Ovary (tissue), 9 donors: ENCODE data around the gene TENM4. TPM values are rescaled to one million over a fixed set of nuclear protein-coding genes. Genes with fewer than 3 reads are reported as not detected.
"Not testable (repeated sequence)": the region's sequence is repeated elsewhere in the genome, so short reads cannot be mapped to it uniquely, and the experiment has no call there.

Source experiments
- DNase-seq, 5 donors: peaks; one replicate each; pipeline ENCODE4 v3.0.0-alpha.2; 2019 to 2020
- H3K27ac ChIP-seq, 2 donors: fragments of 200-600 bp; one replicate each; pipeline versions ENCODE4 v1.5.1 to v1.8.0; 2019 to 2022
- H3K27me3 ChIP-seq: fragments of 200-600 bp; one replicate; pipeline ENCODE4 v1.8.0; 2022
- H3K36me3 ChIP-seq: fragments of 200-600 bp; sonication (generic); one replicate; pipeline ENCODE4 v1.5.1; 2019
- H3K4me1 ChIP-seq: one replicate; pipeline ENCODE4 v1.8.1; 2013; ENCODE audit warnings: mild to moderate bottlenecking, moderate library complexity; ENCODE audit not compliant: insufficient read depth
- H3K4me3 ChIP-seq: fragments of 200-600 bp; sonication (generic); one replicate; pipeline ENCODE4 v1.5.1; 2017
- H3K9me3 ChIP-seq, 2 donors: fragments of 200-600 bp in 1 of 2; sonication (generic) in 1 of 2; one replicate each; pipeline versions ENCODE4 v1.5.1 to v1.8.1; 2013 to 2019; ENCODE audit warnings: mild to moderate bottlenecking in 1 of 2, moderate library complexity in 1 of 2
- CTCF ChIP-seq, 3 donors: fragments of 450-650 bp in 2 of 3; fragments of 200-600 bp in 1 of 3; IDR thresholded peaks; one replicate each; pipeline versions ENCODE4 v1.5.1 to v1.8.0; 2016 to 2022; ENCODE audit warnings: antibody characterized with exemption in 3 of 3, mild to moderate bottlenecking in 1 of 3
- EP300 ChIP-seq: sonication (generic); formaldehyde crosslinking; IDR thresholded peaks from one replicate; pipeline ENCODE4 v1.6.1; 2017; ENCODE audit warnings: antibody characterized with exemption
- POLR2A ChIP-seq: fragments of 450-650 bp; IDR thresholded peaks from one replicate; pipeline ENCODE4 v1.6.1; 2017; ENCODE audit warnings: antibody characterized with exemption, mild to moderate bottlenecking, moderate library complexity
- WGBS, 3 donors: extraction: QIAGEN DNeasy Blood & Tissue Kit in 1 of 3; methylation state at CpG; one replicate each; pipeline versions ENCODE4 v1.1.5 to v1.1.7; 2013 to 2017; 5-methylcytosine and 5-hydroxymethylcytosine counted together
- intact Hi-C, 4 donors: fragments of 100-400 bp; cut with DNase I; formaldehyde crosslinking; loops; one replicate each; pipeline versions ENCODE4 v1.11.0 to v1.15.1; 2022 to 2023
- polyA plus RNA-seq, 2 donors: library from polyadenylated mRNA; stranded (reverse); fragments of 200-250 nt in 1 of 2; fragments of 350-450 nt in 1 of 2; fragmentation: Illumina TruSeq in 1 of 2; extraction: RNeasy Lipid Tissue Mini Kit (QIAGEN cat#74804) in 1 of 2; gene quantifications; one replicate each; pipeline ENCODE4 v1.2.3, GENCODE V29; 2013 to 2014
- total RNA-seq, 7 donors: library from RNA; depleted of rRNA in 2 of 7; stranded (reverse); fragments of >200 nt in 2 of 7; fragmentation: NEBNext Ultra II Directional in 3 of 7; extraction: Animal tissue kit (Norgen Biotek cat#: 25700) in 3 of 7; gene quantifications; one replicate each; pipeline versions ENCODE4 v1.1.0 to v1.2.4, GENCODE V29; 2016 to 2023
- donor health status: DM: no; HTN: no; CAD: no; lungs with moderate emphysema.
- donor health status: DM: no; HTN: no; CAD: no.
- donor health status: Bipolar disorder and iron deficiency.
- donor health status: DM: yes; HTN: yes; CAD: no.
- donor health status: DM: no; HTN: no; CAD: no.
- donor health status: DM: yes; HTN: yes; CAD: no.

TENM4 gene
- total and polyA plus RNA-seq, 9 donors, result 11.0 to 206 (median 107) TPM

- WGBS, 3 donors, result 78 to 87% (median 81%) methylated on average over 1 of the region's 1 CpG
These were observed 825.1 kb downstream of the TENM4 start for GRCh38 chr11:78615724-78616123.

DNA sequence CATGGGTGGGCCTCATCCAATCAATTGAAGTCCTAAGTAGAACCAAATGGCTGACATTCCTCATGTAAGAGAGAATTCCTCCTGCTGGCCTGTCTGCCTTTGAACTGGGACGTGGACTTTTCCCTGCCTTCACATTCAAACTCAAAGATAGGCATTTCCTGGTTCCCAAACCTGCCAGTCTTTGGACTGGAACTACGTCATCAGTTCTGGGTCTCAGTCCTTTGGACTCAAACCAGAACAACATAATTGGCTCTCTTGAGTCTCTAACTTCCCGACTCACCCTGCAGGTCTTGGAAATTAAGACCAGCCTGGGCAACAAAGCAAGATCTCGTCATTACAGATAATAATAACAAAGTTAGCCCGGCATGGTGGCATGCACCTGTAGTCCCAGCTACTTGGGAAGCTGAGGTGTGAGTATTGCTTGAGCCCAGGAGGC is 827.4 kb downstream of the TENM4 start:
- Histone ChIP-seq H3K4me3 (no peak overlapping the region), H3K9me3 (no peaks in the 10 kb centered on the region), H3K4me1 (no peaks in the 10 kb centered on the region), H3K36me3 (no peaks in the 10 kb centered on the region), H3K27me3 (no peaks in the 10 kb centered on the region), H3K27ac (no peak overlapping the region)
- DNase-seq, result no peak
- TF ChIP-seq EP300 (no peak), POLR2A (no peak), CTCF (IDR thresholded peaks at IDR 0.05) (no peak)
- WGBS, 3 donors, result 72 to 80% (median 79%) methylated on average over 5 of the region's 5 CpGs
- intact Hi-C loops, result no loop called here

More at GRCh38 chr11:78615724-78616123, 825.1 kb downstream of the TENM4 start:
- Histone ChIP-seq H3K27ac (no peak overlapping the region), H3K4me3 (no peak overlapping the region), H3K27me3 (no peaks in the 10 kb centered on the region), H3K4me1 (no peaks in the 10 kb centered on the region), H3K9me3 (no peaks in the 10 kb centered on the region), H3K36me3 (no peaks in the 10 kb centered on the region)
- TF ChIP-seq CTCF (IDR thresholded peaks at IDR 0.05) (no peak), EP300 (no peak), POLR2A (no peak)
- no peak for DNase-seq
- intact Hi-C loops, result no loop called here

DNA sequence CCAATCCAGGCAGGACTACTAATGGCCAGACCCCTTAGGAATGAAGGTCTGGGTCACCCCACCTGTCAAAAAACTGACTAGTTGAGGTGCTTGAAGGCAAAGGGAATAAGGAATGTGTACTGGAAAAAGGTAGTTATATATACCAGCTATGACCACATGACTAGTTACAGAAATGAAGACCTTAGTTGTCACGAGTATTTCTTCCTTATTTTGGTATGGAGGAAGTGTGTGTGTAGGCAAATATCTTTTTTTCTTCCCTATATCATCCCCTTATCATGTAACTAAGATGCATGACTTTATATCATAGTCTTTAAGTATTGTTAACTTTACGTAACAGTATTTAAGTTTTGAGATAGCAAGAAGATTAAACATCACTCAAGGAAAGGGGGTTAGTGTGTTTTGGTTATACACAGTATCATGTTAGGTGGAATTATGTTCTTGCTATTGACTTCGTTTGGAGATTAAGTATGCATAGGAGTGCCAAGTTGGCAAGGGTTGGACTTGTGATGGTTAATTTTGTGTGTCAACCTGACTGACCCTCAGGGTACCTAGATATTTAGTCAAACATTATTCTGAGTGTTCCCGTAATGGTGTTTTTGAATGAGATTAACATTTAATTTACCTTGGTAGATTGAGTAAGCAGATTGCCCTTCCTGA is 828.0 kb downstream of the TENM4 start:
- WGBS, 3 donors, result 72 to 78% (median 78%) methylated on average over 4 of the region's 4 CpGs

DNA sequence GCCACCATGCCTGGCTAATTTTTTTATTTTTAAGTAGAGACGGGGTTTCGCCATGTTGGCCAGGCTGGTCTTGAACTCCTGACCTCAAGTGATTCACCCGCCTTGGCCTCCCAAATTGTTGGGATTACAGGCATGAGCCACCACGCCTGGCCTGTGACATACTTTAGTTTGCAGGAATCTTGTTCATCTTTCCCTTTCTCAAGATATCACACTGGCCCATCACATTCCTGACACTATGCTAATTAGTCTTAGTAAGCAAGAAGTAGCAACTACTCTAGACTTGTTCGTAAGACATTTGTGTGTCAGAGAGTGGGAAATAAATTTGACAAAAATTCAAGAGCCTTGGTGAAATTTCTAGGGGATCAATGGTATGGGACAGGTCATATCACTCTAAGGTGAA is 831.5 kb downstream of the TENM4 start:
- H3K27ac ChIP-seq, DNase-seq, H3K27me3 ChIP-seq, H3K36me3 ChIP-seq, H3K4me3 ChIP-seq, intact Hi-C loops, H3K9me3 ChIP-seq, H3K4me1 ChIP-seq: not testable (repeated sequence)
- WGBS, 3 donors, result 92 to 94% (median 92%) methylated on average over 5 of the region's 5 CpGs

More for the DNA sequence above, 828.0 kb downstream of the TENM4 start:
- Histone ChIP-seq H3K27me3 (no peaks in the 10 kb centered on the region), H3K27ac (no peak overlapping the region), H3K36me3 (no peaks in the 10 kb centered on the region), H3K4me1 (no peaks in the 10 kb centered on the region), H3K4me3 (no peak overlapping the region), H3K9me3 (no peaks in the 10 kb centered on the region)
- no peak for DNase-seq
- TF ChIP-seq EP300 (no peak), POLR2A (no peak), CTCF (IDR thresholded peaks at IDR 0.05) (no peak)
- intact Hi-C loops, result no loop called here

- TF ChIP-seq POLR2A (no peak), EP300 (no peak), CTCF (IDR thresholded peaks at IDR 0.05) (no peak)
- Histone ChIP-seq H3K27me3 (no peaks in the 10 kb centered on the region), H3K36me3 (no peaks in the 10 kb centered on the region), H3K4me1 (no peaks in the 10 kb centered on the region), H3K27ac (no peak overlapping the region), H3K9me3 (no peaks in the 10 kb centered on the region), H3K4me3 (no peak overlapping the region)
- intact Hi-C loops, result no loop called here
- DNase-seq, result no peak
These were observed 833.1 kb downstream of the TENM4 start for GRCh38 chr11:78607696-78608095.
